ENCODE data around the gene SEC61B. TPM values are rescaled to one million over a fixed set of nuclear protein-coding genes. Genes with fewer than 3 reads are reported as not detected.

The SEC61B gene
- total RNA-seq, 4 donors from 2014 or later = 41.0 to 99.0 (median 75.1) TPM

- peaks cover 0 to 14% (median 0%) of the 10 kb centered on the region in 4 donors for H3K4me1 ChIP-seq
- DNase-seq (ENCODE audit: low spot score in 2 of 2) = no peak
- no peaks in the 10 kb centered on the region for H3K9me3 ChIP-seq
- H3K27ac ChIP-seq = no peak overlapping the region
- H3K36me3 ChIP-seq = no peaks in the 10 kb centered on the region
- WGBS, 2 donors = 87 to 96% methylated on average over 5 of the region's 5 CpGs
- H3K27me3 ChIP-seq = no peaks in the 10 kb centered on the region
- no peak for TF ChIP-seq CTCF (IDR thresholded peaks at IDR 0.05)
- no peak for TF ChIP-seq EP300 (IDR thresholded peaks at IDR 0.05)
- no peak for TF ChIP-seq POLR2A (IDR thresholded peaks at IDR 0.05)
- H3K4me3 ChIP-seq = no peak overlapping the region
Observed at GRCh38 chr9:99185934-99186333, 36.1 kb upstream of the SEC61B start.

- DNase-seq (ENCODE audit: low spot score in 2 of 2) = no peak
- Histone ChIP-seq H3K27me3 (no peaks in the 10 kb centered on the region), H3K4me3 (no peak overlapping the region), H3K4me1 (peaks cover 0 to 14% (median 0%) of the 10 kb centered on the region in 4 donors), H3K9me3 (no peaks in the 10 kb centered on the region), H3K36me3 (no peaks in the 10 kb centered on the region), H3K27ac (no peak overlapping the region)
- no peak for TF ChIP-seq EP300 (IDR thresholded peaks at IDR 0.05)
- TF ChIP-seq POLR2A (IDR thresholded peaks at IDR 0.05) = no peak
- 87 to 90% methylated on average over 4 of the region's 4 CpGs for WGBS, 2 donors
Observed at GRCh38 chr9:99187311-99187710, 34.8 kb upstream of the SEC61B start.

- no peak overlapping the region for H3K4me3 ChIP-seq
- DNase-seq (ENCODE audit: low spot score in 2 of 2) = no peak
- peaks cover 0 to 10% (median 0%) of the 10 kb centered on the region in 4 donors for H3K4me1 ChIP-seq
- no peaks in the 10 kb centered on the region for H3K9me3 ChIP-seq
- H3K27ac ChIP-seq = no peak overlapping the region
- WGBS, 2 donors = 70 to 85% methylated on average over 2 of the region's 2 CpGs
- H3K27me3 ChIP-seq = no peaks in the 10 kb centered on the region
- TF ChIP-seq EP300 (IDR thresholded peaks at IDR 0.05) (no peak), CTCF (IDR thresholded peaks at IDR 0.05) (no peak), POLR2A (IDR thresholded peaks at IDR 0.05) (no peak)
- no peaks in the 10 kb centered on the region for H3K36me3 ChIP-seq
Observed at GRCh38 chr9:99189186-99189585, 32.9 kb upstream of the SEC61B start.

GRCh38 chr9:99189887-99190596, 32.0 kb upstream of the SEC61B start:
- no peak for DNase-seq (ENCODE audit: low spot score in 2 of 2)
- 61 to 69% methylated on average over 8 of the region's 8 CpGs for WGBS, 2 donors
- Histone ChIP-seq H3K36me3 (no peaks in the 10 kb centered on the region), H3K27me3 (no peaks in the 10 kb centered on the region), H3K4me1 (peaks cover 0 to 2% (median 0%) of the 10 kb centered on the region in 4 donors), H3K9me3 (no peaks in the 10 kb centered on the region), H3K4me3 (no peak overlapping the region), H3K27ac (no peak overlapping the region)
- no peak for TF ChIP-seq EP300 (IDR thresholded peaks at IDR 0.05)
- TF ChIP-seq CTCF (IDR thresholded peaks at IDR 0.05) = no peak
- TF ChIP-seq POLR2A (IDR thresholded peaks at IDR 0.05) = no peak

GRCh38 chr9:99190597-99191283, 31.3 kb upstream of the SEC61B start:
- H3K4me3 ChIP-seq = no peak overlapping the region
- H3K27me3 ChIP-seq = no peaks in the 10 kb centered on the region
- WGBS, 2 donors = 76 to 96% methylated on average over 3 of the region's 3 CpGs
- H3K4me1 ChIP-seq = no peaks in the 10 kb centered on the region
- H3K9me3 ChIP-seq = no peaks in the 10 kb centered on the region
- no peaks in the 10 kb centered on the region for H3K36me3 ChIP-seq
- H3K27ac ChIP-seq = no peak overlapping the region
- TF ChIP-seq EP300 (IDR thresholded peaks at IDR 0.05) (no peak), POLR2A (IDR thresholded peaks at IDR 0.05) (no peak), CTCF (IDR thresholded peaks at IDR 0.05) (no peak)
- no peak for DNase-seq (ENCODE audit: low spot score in 2 of 2)
